ENCODE results near the gene RXRA.

Gene RXRA

GRCh38 chr9:134321946-134322741, 4.1 kb upstream of the RXRA start:
- TF ChIP-seq TAF1 (IDR thresholded peaks at IDR 0.05; ENCODE audit: borderline replicate concordance, insufficient read depth, low read length) (no peak), POLR2AphosphoS5 (IDR thresholded peaks at IDR 0.05; ENCODE audit: low read depth, low read length) (no peak), FOXP2 (optimal IDR thresholded peaks at IDR 0.05; ENCODE audit: borderline replicate concordance, extremely low read depth, extremely low read length, insufficient read depth) (no peak), REST (IDR thresholded peaks at IDR 0.05; ENCODE audit: insufficient read depth in 1 of 2, low read depth in 2 of 2, low read length in 2 of 2) (no peak), SIN3A (IDR thresholded peaks at IDR 0.05; ENCODE audit: borderline replicate concordance, insufficient read depth, low read length) (no peak)

GRCh38 chr9:134322781-134323241, 3.4 kb upstream of the RXRA start:
- TF ChIP-seq TAF1 (IDR thresholded peaks at IDR 0.05; ENCODE audit: borderline replicate concordance, insufficient read depth, low read length) (no peak), FOXP2 (optimal IDR thresholded peaks at IDR 0.05; ENCODE audit: borderline replicate concordance, extremely low read depth, extremely low read length, insufficient read depth) (no peak), REST (IDR thresholded peaks at IDR 0.05; ENCODE audit: insufficient read depth in 1 of 2, low read depth in 2 of 2, low read length in 2 of 2) (no peak), POLR2AphosphoS5 (IDR thresholded peaks at IDR 0.05; ENCODE audit: low read depth, low read length) (no peak), SIN3A (IDR thresholded peaks at IDR 0.05; ENCODE audit: borderline replicate concordance, insufficient read depth, low read length) (no peak)

DNA sequence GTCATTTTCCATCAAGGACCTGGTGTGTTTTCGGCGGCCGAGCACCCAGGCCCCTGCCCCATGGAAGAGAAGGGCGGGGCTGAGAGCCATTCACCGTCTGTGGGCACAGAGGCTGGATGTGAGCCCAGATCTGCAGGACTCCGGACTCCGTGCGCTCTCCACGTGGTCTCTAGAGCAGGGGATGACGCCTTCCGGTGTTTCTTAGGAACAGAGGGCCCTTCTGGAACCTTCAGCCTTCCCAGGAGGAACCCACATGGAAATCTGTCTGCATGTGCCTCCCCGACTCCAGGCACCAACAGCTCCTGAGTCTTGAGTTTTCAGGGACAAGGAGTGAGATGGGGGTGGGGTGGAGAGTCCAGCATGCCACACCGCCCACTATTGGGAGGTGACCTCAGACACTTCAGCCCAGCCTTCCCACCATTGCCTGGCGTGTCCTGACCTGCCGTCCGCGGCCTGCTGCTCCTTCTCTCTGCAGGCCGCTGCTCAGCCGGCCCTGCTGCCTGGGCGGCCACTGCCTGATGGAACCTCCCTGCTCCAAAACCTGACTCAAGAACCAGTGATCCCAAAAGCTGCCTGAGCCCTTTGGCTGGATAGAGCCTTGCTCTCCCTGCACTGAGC, 2.4 kb upstream of the RXRA start:
- TF ChIP-seq TAF1 (IDR thresholded peaks at IDR 0.05; ENCODE audit: borderline replicate concordance, insufficient read depth, low read length) (no peak), REST (IDR thresholded peaks at IDR 0.05; ENCODE audit: insufficient read depth in 1 of 2, low read depth in 2 of 2, low read length in 2 of 2) (no peak), FOXP2 (optimal IDR thresholded peaks at IDR 0.05; ENCODE audit: borderline replicate concordance, extremely low read depth, extremely low read length, insufficient read depth) (no peak), SIN3A (IDR thresholded peaks at IDR 0.05; ENCODE audit: borderline replicate concordance, insufficient read depth, low read length) (no peak), POLR2AphosphoS5 (IDR thresholded peaks at IDR 0.05; ENCODE audit: low read depth, low read length) (no peak)

DNA sequence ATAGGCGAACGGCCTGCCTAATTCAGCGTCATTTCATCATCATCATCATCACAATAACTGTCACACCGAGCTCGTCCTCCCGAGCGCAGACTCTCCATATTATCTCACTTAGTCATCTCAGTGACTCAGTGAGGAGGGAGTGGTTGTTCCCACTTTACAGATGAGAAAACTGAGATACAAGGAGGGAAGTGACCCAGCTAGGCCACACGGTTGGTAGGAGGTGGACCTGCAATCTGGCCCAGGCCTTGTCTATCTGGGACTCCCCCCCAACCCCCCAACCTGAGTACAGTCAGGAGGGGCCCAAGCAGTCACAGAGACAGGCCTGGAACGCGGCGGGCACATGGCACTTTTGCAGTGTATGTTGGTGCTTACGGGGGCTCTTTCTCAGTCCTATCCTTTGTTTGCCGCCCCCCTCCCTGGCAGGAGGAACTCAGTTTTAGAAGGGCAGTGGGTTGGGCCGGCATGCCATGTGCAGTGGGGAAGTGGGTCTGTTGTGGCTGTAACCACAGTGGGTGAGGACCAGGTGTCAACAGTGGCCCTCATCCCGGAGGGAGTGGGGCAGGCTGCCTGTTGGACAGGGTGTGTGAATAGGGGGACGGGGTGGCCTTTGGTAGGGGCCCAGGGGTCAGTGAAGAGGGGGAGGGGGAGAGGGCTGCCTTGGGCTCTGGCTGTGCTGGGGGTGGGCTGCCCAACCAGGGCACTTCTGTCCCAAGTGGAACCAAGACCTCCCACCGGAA, 1.7 kb upstream of the RXRA start:
- TF ChIP-seq SIN3A (IDR thresholded peaks at IDR 0.05; ENCODE audit: borderline replicate concordance, insufficient read depth, low read length) (no peak), REST (IDR thresholded peaks at IDR 0.05; ENCODE audit: insufficient read depth in 1 of 2, low read depth in 2 of 2, low read length in 2 of 2) (no peak), FOXP2 (optimal IDR thresholded peaks at IDR 0.05; ENCODE audit: borderline replicate concordance, extremely low read depth, extremely low read length, insufficient read depth) (no peak), TAF1 (IDR thresholded peaks at IDR 0.05; ENCODE audit: borderline replicate concordance, insufficient read depth, low read length) (no peak), POLR2AphosphoS5 (IDR thresholded peaks at IDR 0.05; ENCODE audit: low read depth, low read length) (no peak)
